Stimulated activated CD4-positive, alpha-beta T cell treated with anti-CD3 and anti-CD28 coated beads, Interleukin-12 subunit alpha, Interleukin-12 subunit beta, amount 100 ng/mL, for 48 hours (primary cell): Measurements from ENCODE around the gene APCDD1.

Source experiments
- DNase-seq, 3 donors: peaks; one replicate each; pipeline ENCODE4 v3.0.0-alpha.2; 2020; ENCODE audit warnings: low read depth in 2 of 3, low spot score in 1 of 3

APCDD1 gene

DNA sequence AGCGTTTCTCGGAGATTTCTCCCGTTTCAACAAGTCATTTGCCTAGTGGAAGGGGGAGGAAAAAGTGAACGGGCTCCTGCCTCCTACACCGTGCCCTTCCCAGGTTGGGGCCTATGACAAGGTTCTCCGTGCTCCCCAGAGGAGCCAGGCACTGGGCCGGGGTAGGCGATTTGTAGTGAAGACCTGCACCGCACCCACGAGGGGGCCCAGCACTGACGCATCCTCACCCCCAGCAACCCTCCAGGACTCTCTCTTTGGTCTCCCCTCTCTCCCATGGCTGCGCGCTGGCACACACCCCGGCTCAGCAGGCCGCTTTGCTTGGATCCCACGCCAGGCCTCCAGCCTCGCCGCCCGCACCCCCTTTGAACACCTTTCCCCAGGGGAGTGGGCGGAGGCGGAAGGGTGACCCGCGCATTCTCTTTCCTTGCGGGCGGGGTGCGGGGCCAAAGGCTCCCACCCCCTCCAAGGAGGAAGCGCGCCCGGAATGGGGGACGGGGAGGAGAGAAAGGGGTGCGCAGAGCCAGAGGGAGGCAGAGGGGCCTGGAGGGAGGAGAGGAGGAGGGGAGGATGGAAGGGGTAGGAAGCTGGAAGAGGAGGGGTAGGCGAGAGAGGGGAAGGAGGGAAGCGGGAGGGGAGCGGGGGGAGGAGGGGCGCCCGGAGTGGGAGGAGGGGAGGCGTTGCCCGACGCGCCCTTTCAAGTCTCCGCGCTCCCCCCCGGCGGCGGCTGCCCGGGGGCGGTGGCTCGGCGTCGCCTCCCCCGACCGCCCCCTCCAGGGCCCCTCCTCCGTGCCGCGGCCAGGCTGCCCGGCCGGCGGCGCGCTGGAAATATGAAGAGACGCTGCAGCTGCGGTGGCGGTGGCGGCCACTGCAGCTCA is at the start of gene APCDD1:
APCDD1 (plus strand) TSS at position 830 of the 875 bp plus-strand sequence. CDS start 347 bp downstream, outside the sequence.
- DNase-seq, result no peak

DNA sequence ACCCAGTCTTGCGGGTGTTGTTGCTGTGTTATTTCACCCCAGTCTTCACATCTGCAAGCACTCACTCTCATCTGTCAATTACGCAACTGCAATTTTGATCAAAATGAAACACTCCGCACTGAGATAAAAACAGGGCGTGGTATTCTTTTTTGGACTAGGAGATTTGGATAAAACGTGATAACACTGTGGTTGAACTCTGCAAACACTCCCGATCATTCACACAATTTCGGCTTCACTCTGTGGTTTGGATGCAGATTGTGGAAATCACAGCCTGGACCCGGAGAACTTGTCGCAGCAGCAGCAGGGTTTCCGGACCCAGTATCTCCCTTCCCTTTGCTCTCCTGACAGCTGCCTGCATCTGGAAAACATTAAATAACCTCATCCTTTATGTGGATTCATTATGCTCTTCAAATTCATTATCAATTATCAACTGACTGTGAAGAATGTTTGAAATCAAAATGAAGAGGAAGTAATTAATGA is 49.4 kb upstream of the APCDD1 start:
- no peak for DNase-seq

DNA sequence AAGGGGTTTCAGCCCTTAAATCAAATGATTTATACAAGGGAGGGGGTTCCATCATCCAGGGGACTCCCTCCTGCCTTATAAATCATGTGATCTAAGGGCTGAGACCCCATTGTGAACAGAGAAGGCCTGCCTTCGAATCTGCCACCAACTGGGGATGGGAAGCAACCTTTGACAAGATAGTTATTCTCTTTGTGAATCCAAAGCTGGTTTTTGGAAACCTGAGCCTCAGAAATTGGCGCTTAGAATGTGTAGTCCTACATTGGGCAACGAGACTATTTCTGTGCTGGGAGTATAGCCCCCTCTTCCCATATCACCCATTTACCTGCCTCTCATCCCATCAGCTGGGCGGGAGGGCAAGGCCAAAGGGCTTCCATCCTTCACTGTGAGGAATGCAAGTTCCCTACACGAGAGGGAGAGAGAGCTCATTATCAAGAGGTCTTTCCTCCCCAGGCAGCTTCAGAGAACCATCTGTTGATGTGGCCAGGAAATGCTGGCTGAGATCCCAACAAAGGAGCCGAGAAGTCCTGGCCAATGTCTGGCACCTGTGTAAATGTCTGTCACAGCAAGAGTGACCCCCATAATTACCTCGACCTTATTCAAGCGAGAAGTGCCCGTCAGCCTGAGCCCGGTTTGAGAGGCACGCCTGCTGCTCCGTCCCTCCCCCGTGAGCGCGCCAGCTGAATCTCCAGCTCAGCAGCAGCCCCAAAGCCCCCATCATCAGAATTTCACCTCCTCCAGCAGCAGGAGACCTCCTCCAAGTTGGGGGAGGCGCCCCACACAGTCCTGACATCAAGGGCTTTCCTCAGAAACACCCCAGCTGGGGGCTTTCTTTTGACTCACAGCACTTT is 48.4 kb upstream of the APCDD1 start:
- no peak for DNase-seq

DNA sequence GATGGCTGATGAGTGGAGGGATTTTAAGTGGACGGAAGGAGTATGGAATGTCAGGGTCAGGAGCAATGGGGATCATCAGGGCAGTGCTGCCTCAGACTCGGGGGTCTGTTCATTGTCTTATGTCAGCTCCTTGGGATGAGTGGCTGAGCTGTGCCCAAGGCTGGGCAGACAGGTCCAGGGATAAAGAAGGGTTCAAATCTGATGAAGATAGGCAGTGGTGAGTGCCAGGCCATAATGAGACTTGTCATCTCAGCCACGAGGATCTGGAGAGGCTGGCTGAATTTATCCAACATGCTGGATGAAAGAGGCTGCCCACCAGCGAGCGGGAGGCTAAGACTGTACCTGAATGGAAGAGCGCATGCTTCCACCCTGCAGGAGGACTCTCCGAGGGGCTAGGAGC is 46.3 kb upstream of the APCDD1 start:
- DNase-seq, result no peak

DNA sequence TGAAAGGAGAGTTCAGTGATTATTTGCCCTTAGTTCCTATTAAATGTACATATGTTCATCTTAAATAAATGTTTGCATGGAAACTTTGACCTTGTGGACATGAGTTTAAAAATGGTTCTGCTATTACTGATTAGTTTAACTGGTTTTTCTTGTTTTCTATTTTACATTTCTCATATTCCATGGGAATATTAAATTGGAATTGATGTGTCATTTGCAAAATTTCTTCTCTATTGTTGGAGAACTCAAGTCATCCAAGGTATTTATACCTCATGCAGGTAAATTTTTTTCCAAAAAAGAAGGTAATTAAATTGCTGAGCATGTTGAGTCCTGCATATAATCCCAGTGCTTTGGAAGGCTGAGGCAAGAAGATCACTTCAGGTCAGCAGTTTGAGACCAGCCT is 45.4 kb upstream of the APCDD1 start:
- no peak for DNase-seq

DNA sequence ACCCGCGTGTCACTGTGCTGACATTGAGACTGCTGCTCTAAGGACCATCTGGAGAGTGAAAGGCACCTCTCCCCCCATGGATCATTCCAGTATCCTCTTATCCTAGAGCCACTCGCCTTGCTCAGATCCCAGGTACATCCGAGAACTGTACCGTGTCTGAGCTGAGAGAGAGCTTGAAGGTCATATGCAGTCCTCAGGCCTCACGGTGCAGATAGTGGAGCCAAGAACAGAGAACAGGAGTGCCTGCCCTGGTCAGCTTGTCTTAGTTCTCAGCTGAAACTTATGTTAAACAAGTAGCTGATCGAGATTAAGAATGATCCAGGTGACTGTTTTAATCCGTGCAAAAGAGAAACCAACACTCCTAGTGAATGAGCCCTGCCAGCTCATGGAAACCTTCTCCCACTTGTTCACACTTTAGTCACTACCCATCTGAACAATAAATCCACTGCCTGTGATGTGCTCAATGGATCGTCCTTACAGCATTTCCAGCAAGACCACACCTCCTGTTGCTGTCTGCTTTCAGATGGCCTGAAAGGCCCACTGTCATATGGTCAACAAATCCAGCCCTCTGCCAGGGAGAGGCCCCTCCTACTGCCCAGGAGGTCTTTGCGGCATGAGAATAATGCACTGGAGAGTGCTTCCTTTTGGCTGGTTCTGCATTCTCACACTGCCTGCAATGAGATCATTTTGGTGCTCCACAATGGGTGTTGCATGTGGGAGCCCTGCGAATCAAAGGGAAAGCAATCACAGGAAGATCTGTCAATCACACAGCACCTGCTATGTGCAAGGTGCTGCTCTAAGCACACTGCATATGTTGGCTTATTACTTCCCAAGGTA is 43.7 kb upstream of the APCDD1 start:
- DNase-seq, result no peak

DNA sequence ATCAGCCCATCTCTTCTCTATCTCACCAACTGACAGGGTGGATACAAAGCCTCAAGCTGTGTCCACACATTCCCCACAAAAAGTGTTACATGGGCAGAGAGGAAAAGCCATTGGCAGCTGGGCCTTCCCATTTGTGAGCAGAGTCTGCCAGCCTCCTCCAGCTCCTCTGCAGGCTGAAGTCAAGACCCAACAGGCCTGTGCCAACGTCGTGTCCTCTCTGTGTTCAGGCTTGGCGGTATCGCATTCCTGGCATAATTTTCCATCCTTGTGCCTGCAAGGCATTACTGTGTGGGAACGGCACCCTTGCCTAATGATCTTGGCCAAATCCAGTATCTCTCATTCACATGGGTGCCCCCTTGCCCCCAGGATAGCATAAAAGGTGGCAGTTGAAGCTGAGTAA is 41.5 kb upstream of the APCDD1 start:
- no peak for DNase-seq

DNA sequence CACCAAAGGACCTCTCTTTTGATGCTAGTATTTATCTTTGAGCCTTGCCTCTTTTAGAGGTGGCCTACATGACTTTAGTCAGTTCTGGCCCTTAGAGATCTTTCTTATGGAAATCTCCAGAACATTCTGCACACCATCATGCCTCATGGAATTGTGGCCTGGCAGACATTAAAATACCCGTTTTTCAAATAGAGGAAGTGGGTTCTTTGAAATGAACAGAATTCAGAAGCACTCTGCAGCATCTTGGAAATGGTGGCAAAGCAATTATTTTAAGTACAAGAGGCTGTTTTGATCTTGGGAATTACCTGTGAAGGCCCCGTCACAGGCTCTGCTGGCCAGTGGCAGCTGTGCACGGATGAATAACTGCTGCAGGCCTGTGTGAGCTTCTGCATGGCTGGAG is 40.7 kb upstream of the APCDD1 start:
- DNase-seq, result no peak

DNA sequence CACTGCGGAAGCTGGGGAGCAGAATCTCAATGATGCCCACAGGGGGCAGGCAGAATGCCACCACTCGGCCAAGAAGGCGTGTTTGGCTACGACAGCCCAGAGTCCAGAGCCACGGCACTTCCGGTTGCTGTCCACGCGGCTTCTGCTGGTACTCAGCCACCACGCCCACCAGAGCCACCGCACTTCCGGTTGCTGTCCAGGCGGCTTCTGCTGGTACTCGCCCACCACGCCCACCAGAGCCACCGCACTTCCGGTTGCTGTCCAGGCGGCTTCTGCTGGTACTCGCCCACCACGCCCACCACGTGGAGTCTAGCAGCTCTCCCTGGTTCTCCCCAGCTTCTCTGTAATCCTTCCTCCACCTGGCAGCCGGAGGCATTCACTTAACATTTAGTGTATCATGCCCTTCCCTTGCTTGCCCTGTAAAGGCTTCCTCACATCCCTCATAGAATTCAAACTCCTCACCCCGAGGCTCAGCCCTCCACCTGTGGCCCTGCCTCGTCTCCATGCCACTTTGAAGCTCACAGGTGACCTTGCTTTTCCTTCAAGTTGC is 40.1 kb upstream of the APCDD1 start:
- DNase-seq, result no peak

DNA sequence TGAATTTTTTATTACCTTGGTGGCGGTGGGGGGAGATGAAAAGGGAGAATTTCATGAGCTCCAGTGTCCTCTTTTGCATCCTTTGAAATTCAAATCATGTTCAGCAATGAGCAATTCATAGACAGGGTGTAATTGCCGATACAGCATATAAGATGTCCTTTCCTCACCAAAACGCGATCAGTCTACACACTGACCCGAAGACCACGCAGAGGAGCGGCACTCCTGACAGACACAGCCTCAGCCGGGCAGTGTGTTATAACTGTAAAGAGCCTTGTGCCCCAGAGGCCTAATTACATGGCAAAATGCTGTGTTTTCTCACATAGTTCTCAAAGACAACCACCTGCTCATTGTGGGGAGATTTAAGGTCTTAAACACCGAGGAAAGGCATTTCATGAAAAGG is 38.4 kb upstream of the APCDD1 start:
- DNase-seq, result no peak

DNA sequence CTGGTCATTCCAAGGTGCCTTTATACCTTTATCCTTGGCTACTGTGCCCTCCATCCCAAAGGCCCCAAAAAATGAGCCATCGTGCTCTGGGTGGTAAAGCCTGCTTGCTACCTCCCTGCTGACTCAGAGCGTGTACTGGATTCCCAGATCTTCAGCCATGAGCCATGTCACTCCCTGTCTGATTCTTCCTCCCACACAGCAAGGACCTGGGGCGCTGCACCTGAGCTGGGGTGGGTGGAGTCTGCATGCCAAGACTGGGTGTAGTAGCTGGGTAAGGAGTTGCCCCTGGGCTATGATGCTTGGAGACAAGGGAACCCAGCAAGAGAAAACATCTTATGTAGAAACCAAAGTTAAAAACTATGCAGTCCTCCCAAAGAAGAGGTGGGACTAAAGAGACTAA is 37.2 kb upstream of the APCDD1 start:
- DNase-seq, result no peak

DNA sequence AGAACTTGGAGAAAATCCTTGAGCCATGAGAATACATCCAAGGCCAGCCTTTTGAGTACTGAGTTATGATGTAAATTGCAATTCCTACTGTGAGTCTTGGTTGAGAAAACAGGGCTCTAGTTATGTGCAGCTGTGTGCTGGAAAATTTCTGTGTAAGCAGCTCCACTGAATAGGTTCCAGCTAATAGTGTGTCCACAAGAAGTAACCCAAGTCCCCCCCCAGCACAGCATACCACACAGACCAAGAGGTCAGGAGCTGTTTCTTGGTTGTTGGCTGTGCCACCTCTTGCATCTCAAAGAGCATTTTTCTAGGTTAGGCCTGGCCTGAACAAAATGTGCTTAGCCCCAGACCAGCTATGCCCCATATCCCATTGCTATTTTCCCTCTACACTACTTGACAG is 36.8 kb upstream of the APCDD1 start:
- no peak for DNase-seq

DNA sequence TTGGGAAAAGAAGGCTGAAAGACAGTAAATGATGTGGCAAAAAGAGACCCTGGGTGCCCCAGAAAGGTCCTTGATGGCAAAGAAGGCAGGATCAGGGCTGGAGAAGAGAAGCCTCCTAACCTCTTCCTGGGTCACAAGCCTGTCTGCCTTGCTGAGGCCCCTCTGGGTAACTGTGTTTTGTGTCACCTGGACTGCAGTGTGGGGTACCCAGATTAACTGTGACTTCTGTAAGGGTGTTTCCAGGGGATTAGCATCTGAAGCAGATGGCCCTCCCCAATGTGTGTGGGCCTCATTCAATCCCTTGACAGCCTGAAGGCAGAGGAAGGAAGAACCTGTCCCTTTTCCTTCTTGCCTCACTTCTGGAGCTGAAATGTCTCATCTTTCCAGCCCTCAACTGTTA is 35.6 kb upstream of the APCDD1 start:
- no peak for DNase-seq

DNA sequence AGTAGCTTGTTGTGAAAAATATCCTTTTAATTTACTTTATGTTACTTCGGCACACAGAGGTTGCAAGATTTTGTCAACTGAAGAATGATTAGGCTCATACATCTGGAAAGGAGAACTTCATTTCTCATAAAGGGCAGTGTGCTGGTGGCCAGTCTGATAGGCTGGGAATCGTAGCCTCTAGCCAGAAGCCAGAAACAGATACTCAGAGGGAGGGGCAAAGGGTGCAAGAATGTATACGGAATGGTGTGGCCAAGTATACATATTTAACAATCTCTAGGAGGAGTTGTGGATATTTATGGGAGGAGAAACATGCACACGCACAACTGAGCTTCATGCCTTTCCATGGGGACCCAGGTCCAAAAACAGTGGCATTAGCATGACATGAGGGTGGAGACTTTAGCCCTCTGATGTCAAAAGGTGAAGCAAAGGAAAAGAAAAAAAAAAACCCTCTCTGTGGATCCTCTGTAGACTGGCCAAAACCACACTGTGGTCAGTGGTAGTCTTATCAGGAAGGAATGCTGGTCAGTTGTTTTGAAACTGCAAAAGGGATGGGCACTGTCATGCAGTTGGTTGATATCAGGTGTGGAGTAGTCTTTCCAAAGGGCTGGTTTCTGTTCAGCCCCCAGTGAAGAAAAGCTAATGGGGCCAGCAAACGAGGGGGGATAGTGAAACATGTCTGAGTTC is 34.9 kb upstream of the APCDD1 start:
- no peak for DNase-seq

DNA sequence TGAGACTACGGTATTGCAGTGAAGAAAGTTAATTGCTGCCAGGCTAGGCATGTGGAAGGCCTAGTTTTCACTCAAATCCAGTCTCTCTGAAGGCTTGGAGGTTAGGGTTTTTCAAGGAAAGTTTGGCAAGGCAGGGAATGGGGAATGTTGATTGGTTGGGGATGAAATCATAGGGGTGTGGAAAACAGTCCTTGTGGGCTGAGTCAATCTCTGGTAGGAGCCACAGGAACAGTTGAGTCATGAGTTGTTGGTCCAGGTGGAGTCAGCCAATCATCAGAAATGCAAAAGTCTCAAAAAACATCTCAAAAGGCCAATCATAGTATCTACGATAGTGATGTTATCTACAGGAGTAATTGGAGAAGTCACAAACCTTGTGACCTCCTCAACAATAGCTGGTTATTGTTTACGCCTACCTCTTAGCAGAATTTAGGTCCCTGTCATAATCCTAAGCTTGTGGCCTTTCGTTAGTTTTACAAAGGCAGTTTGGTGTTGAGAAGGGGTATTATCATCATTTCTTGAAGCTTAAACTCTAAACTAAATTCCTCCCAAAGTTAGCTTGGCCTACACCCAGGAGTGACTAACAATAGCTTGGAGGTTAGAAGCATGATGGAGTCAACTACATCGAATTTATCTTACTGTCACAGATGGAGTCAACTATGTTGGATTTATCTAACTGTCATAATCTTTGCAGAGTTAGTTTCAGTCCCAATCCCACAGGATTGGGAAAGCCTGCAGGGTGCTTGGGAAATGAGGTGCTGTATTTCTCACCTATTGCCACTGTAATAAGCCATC is 33.7 kb upstream of the APCDD1 start:
- no peak for DNase-seq

DNA sequence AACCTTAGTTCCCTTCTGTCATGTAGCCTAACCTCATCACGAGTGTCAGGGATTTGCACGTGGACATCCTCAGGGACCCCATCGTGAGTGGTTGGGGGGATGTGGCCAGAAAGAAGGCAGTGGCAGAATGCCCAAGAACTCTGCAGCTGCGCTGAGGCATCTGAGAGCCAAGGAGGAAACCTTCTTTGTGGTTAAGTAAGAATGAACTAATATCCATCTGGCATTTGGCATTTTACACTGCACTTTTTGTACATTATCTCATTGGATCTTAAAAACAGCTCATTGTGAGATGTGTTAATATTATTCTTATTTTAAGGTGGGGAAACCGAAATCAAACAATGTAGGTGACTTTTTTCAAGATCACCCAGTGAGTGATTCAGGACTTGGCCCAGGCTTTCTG is 32.6 kb upstream of the APCDD1 start:
- no peak for DNase-seq

DNA sequence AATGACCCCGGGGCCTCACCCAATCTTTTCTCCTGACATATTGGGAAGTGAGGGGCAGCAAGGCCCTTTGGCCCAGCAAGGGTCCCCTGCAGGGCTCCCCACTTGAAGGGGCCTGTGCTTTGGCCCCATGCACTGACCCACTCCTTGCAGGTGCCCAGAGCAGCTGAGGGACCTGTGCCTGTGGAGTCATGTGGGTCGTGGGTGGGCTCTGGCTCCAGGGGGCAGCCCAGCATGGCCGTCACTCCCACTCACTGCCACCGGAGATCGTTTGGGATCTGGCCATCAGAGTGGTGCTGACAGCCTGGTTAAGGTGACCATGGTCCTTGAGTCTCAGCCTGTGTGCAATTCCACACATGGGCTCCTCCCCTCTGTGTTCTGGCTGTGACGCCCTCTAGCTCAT is 31.7 kb upstream of the APCDD1 start:
- no peak for DNase-seq

DNA sequence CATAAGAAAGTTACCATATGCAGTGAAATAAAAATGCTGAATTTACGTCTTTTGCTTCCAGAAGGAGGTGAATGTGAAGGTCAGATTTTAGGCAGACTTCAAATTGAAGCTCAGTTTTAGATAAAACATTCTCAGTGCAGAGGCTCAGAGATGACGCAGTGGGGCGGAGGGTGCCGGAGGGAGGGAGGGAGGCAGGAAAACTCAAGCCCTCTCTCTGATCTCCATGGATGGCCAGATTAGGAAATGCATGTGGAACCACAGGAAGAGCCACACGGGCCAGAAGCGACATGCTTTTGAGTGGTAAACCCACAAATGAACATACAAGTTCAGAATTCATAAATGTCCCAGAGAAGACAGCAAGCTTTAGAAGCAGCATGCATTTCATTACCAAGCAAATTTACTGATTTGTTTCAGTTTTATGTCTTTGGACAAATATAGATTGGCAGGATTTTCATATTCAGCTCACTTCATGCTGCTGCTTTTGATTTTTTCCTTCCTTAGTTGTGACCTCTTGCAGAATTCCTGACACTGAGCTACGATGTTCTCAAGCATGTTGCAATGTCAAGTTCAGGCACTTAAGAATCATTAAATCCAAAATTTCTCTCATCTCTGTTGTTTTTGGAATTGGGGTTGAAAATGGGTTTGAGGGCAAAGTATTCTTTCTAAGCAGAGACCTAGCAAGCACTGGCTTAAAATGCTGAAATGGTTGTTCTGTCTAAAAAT is 29.7 kb upstream of the APCDD1 start:
- DNase-seq, result no peak

DNA sequence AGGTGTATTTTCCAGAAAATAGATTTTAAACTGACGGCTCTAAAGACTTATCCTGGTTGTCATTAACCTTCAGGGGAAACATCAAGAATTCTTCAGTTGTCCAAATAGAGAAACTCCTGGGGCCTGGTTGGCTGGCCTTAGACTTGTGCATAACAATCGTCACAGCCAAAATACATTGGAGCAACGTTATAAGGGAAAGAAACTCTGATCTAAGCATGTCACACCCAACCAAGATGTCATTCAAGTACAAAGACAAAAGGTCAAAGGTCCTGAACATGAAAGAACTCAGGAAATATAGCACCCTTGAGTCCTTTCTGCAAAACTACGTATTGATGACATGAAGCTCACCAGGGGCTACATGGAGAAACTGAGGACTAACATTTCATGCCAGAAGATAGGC is 23.8 kb upstream of the APCDD1 start:
- no peak for DNase-seq
